SK-N-SH treated with all-trans-retinoic acid at 6 μM for 48 hours (cell line): ENCODE data around the gene CDC20.

Source experiments
- ATAC-seq: fragments of 200-7000 bp; cut with Tn5 transposase; 3 replicates; pipeline ENCODE4 v1.9.1; 2020; ENCODE audit warnings: mild to moderate bottlenecking, moderate library complexity
- ARNTL ChIP-seq: fragments of 450-650 bp; formaldehyde crosslinking; IDR thresholded peaks from 2 replicates; pipeline ENCODE4 v1.5.0; 2020; ENCODE audit warnings: low read depth, mild to moderate bottlenecking, moderate library complexity, borderline replicate concordance
- BACH2 ChIP-seq: fragments of 250-450 bp; sonication (Bioruptor Pico); IDR thresholded peaks from 2 replicates; pipeline ENCODE4 v1.9.0; 2021; ENCODE audit warnings: mild to moderate bottlenecking, borderline replicate concordance
- CSDC2 ChIP-seq: fragments of 250-450 bp; sonication (Bioruptor Pico); IDR thresholded peaks from 2 replicates; pipeline ENCODE4 v1.5.0; 2020; ENCODE audit warnings: mild to moderate bottlenecking, moderate library complexity
- ESRRG ChIP-seq: fragments of 250-450 bp; sonication (Bioruptor Pico); IDR thresholded peaks from 2 replicates; pipeline ENCODE4 v1.6.1; 2021; ENCODE audit warnings: mild to moderate bottlenecking
- GLIS3 ChIP-seq: fragments of 250-450 bp; sonication (Bioruptor Pico); IDR thresholded peaks from 2 replicates; pipeline ENCODE4 v1.5.0; 2020; ENCODE audit warnings: mild to moderate bottlenecking, moderate library complexity
- OSR1 ChIP-seq: fragments of 250-450 bp; sonication (Bioruptor Pico); IDR thresholded peaks from 2 replicates; pipeline ENCODE4 v1.8.0; 2022; ENCODE audit warnings: moderate library complexity, mild to moderate bottlenecking, inconsistent platforms
- PPARA ChIP-seq: fragments of 250-450 bp; sonication (Bioruptor Pico); IDR thresholded peaks from 2 replicates; pipeline ENCODE4 v1.5.0; 2020; ENCODE audit warnings: mild to moderate bottlenecking, borderline replicate concordance
- RARB ChIP-seq: fragments of 250-450 bp; sonication (Bioruptor Pico); IDR thresholded peaks from 2 replicates; pipeline ENCODE4 v1.8.0; 2021; ENCODE audit warnings: mild to moderate bottlenecking, moderate library complexity
- SNAI2 ChIP-seq: fragments of 250-450 bp; sonication (Bioruptor Pico); IDR thresholded peaks from 2 replicates; pipeline ENCODE4 v1.5.0; 2020; ENCODE audit warnings: mild to moderate bottlenecking, moderate library complexity
- TCF4 ChIP-seq: fragments of 250-450 bp; sonication (Bioruptor Pico); IDR thresholded peaks from 2 replicates; pipeline ENCODE4 v1.8.0; 2021; ENCODE audit warnings: mild to moderate bottlenecking, moderate library complexity, borderline replicate concordance
- TOX ChIP-seq: fragments of 250-450 bp; sonication (Bioruptor Pico); IDR thresholded peaks from 2 replicates; pipeline ENCODE4 v1.8.0; 2021; ENCODE audit warnings: mild to moderate bottlenecking, moderate library complexity, borderline replicate concordance
- ZC3H10 ChIP-seq: fragments of 250-450 bp; sonication (Bioruptor Pico); IDR thresholded peaks from 2 replicates; pipeline ENCODE4 v1.5.1; 2021; ENCODE audit warnings: mild to moderate bottlenecking, moderate library complexity
- ZFP30 ChIP-seq: fragments of 450-650 bp; formaldehyde crosslinking; IDR thresholded peaks from 2 replicates; pipeline ENCODE4 v1.5.0; 2022; ENCODE audit warnings: mild to moderate bottlenecking, moderate library complexity
- ZNF565 ChIP-seq: fragments of 450-650 bp; formaldehyde crosslinking; conservative IDR thresholded peaks from 2 replicates; pipeline ENCODE4 v1.5.0; 2020; ENCODE audit warnings: low read depth, mild to moderate bottlenecking, moderate library complexity
- ZNF70 ChIP-seq: fragments of 450-650 bp; formaldehyde crosslinking; IDR thresholded peaks from 2 replicates; pipeline ENCODE4 v1.5.0; 2020; ENCODE audit warnings: mild to moderate bottlenecking, moderate library complexity
- TF ChIP-seq, protein P1 (sequence below): fragments of 250-450 bp; sonication (Bioruptor Pico); IDR thresholded peaks from 2 replicates; pipeline ENCODE4 v1.5.0; 2020; ENCODE audit warnings: mild to moderate bottlenecking, moderate library complexity
- TF ChIP-seq, protein P2 (sequence below): fragments of 250-450 bp; sonication (Bioruptor Pico); IDR thresholded peaks from 2 replicates; pipeline ENCODE4 v1.8.0; 2020; ENCODE audit warnings: mild to moderate bottlenecking, moderate library complexity, borderline replicate concordance
- TF ChIP-seq, protein P3 (sequence below): fragments of 250-450 bp; sonication (Bioruptor Pico); IDR thresholded peaks from 2 replicates; pipeline ENCODE4 v1.5.1; 2020; ENCODE audit warnings: low read depth, mild to moderate bottlenecking, moderate library complexity
- TF ChIP-seq, protein P4 (sequence below): fragments of 250-450 bp; sonication (Bioruptor Pico); IDR thresholded peaks from 2 replicates; pipeline ENCODE4 v1.5.1; 2021; ENCODE audit warnings: mild to moderate bottlenecking, moderate library complexity

CDC20 gene

DNA sequence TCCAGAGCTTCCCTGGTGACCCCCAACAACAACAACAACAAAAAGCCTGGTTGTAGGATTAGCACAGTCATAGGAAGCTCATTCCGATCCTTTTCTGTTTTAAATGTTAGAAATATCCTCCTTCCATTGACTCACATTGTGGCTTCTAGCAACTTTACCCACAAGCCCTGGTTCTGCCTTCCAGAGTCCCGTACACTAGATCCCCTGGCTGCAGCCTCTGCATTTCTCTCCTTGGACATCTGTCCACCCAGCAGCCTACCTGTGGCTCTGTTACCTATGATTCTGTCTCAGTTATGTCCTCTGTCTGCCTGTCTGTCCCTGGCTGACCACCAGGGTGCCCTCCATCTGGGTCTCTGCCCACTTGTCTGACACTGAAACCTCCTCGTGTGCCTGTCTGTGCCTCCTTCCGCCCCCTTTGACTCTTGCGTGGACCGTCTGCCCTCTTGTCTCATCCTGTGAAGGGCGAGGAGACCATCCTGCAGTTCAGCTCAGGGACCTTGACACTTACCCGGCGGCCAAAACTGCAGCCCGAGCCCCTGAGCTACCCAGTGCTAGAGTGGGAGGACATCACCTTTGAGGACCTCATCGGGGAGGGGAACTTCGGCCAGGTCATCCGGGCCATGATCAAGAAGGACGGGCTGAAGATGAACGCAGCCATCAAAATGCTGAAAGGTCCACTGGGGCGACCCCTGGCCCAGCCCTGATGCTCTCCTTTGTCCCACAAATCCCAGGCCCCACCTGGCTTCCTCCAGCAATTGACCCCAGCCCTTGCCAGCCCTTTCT is 41.9 kb upstream of the CDC20 start:
- no peak for TF ChIP-seq GLIS3 (CRISPR knock-in tag)
- TF ChIP-seq, protein P1, sequence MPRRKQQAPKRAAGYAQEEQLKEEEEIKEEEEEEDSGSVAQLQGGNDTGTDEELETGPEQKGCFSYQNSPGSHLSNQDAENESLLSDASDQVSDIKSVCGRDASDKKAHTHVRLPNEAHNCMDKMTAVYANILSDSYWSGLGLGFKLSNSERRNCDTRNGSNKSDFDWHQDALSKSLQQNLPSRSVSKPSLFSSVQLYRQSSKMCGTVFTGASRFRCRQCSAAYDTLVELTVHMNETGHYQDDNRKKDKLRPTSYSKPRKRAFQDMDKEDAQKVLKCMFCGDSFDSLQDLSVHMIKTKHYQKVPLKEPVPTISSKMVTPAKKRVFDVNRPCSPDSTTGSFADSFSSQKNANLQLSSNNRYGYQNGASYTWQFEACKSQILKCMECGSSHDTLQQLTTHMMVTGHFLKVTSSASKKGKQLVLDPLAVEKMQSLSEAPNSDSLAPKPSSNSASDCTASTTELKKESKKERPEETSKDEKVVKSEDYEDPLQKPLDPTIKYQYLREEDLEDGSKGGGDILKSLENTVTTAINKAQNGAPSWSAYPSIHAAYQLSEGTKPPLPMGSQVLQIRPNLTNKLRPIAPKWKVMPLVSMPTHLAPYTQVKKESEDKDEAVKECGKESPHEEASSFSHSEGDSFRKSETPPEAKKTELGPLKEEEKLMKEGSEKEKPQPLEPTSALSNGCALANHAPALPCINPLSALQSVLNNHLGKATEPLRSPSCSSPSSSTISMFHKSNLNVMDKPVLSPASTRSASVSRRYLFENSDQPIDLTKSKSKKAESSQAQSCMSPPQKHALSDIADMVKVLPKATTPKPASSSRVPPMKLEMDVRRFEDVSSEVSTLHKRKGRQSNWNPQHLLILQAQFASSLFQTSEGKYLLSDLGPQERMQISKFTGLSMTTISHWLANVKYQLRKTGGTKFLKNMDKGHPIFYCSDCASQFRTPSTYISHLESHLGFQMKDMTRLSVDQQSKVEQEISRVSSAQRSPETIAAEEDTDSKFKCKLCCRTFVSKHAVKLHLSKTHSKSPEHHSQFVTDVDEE (CRISPR knock-in tag), result no peak
- no peak for TF ChIP-seq CSDC2 (CRISPR knock-in tag)
- TF ChIP-seq ESRRG (CRISPR knock-in tag), result no peak

DNA sequence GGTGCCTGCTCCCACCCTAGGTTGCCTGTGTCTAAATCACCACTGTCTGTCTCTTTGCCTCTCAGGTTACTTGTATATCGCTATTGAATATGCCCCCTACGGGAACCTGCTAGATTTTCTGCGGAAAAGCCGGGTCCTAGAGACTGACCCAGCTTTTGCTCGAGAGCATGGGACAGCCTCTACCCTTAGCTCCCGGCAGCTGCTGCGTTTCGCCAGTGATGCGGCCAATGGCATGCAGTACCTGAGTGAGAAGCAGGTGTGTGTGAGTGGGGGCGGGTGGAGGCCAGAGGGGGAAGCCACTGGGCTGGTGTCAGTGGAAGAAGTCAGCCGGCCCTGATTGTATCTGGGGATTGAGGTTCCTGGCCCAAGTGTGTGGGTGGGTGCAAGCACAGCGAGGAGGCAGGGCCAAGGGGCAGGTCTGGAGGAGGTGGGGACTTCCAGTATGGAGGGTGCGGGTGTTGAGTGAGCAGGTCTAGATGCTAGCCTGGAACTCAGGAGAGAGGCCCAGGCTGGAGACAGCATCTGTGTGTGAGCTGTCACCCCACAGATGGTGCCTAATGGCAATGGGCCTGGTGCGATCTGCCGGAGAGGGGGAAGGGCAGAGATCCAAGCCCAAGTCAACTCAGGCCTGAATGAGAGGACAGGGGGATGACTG is 40.8 kb upstream of the CDC20 start:
- no peak for ATAC-seq
- TF ChIP-seq ARNTL (CRISPR knock-in tag) (no peak), SNAI2 (CRISPR knock-in tag) (no peak), ZNF565 (CRISPR knock-in tag) (no peak), RARB (CRISPR knock-in tag) (no peak), ZNF70 (CRISPR knock-in tag) (no peak), OSR1 (no peak), TOX (no peak), ZFP30 (CRISPR knock-in tag) (no peak), CSDC2 (CRISPR knock-in tag) (no peak), TCF4 (CRISPR knock-in tag) (no peak), BACH2 (CRISPR knock-in tag) (no peak), PPARA (no peak), ZC3H10 (CRISPR knock-in tag) (no peak)
- TF ChIP-seq, protein P2, sequence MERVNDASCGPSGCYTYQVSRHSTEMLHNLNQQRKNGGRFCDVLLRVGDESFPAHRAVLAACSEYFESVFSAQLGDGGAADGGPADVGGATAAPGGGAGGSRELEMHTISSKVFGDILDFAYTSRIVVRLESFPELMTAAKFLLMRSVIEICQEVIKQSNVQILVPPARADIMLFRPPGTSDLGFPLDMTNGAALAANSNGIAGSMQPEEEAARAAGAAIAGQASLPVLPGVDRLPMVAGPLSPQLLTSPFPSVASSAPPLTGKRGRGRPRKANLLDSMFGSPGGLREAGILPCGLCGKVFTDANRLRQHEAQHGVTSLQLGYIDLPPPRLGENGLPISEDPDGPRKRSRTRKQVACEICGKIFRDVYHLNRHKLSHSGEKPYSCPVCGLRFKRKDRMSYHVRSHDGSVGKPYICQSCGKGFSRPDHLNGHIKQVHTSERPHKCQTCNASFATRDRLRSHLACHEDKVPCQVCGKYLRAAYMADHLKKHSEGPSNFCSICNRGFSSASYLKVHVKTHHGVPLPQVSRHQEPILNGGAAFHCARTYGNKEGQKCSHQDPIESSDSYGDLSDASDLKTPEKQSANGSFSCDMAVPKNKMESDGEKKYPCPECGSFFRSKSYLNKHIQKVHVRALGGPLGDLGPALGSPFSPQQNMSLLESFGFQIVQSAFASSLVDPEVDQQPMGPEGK (CRISPR knock-in tag), result no peak
- TF ChIP-seq, protein P3, sequence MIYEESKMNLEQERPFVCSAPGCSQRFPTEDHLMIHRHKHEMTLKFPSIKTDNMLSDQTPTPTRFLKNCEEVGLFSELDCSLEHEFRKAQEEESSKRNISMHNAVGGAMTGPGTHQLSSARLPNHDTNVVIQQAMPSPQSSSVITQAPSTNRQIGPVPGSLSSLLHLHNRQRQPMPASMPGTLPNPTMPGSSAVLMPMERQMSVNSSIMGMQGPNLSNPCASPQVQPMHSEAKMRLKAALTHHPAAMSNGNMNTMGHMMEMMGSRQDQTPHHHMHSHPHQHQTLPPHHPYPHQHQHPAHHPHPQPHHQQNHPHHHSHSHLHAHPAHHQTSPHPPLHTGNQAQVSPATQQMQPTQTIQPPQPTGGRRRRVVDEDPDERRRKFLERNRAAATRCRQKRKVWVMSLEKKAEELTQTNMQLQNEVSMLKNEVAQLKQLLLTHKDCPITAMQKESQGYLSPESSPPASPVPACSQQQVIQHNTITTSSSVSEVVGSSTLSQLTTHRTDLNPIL (CRISPR knock-in tag), result no peak
- TF ChIP-seq, protein P4, sequence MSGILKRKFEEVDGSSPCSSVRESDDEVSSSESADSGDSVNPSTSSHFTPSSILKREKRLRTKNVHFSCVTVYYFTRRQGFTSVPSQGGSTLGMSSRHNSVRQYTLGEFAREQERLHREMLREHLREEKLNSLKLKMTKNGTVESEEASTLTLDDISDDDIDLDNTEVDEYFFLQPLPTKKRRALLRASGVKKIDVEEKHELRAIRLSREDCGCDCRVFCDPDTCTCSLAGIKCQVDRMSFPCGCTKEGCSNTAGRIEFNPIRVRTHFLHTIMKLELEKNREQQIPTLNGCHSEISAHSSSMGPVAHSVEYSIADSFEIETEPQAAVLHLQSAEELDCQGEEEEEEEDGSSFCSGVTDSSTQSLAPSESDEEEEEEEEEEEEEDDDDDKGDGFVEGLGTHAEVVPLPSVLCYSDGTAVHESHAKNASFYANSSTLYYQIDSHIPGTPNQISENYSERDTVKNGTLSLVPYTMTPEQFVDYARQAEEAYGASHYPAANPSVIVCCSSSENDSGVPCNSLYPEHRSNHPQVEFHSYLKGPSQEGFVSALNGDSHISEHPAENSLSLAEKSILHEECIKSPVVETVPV (CRISPR knock-in tag), result no peak
- TF ChIP-seq, protein P1 (CRISPR knock-in tag), result no peak

More for the DNA sequence above, 41.9 kb upstream of the CDC20 start:
- ATAC-seq, result no peak
